Astrocyte of the spinal cord (primary cell): ENCODE measurements around the gene OSBPL8.

Source experiments
- DNase-seq: peaks from one replicate; pipeline ENCODE4 v3.0.0; 2011; ENCODE audit warnings: low read depth, low spot score
- H3K4me3 ChIP-seq: 2 replicates; pipeline ENCODE4 v1.5.1; 2011; ENCODE audit warnings: low read depth, mild to moderate bottlenecking, low read length, moderate library complexity
- in situ Hi-C: cut with HindIII; loops from 2 replicates; pipeline ENCODE4 v1.10.0; 2017; ENCODE audit warnings: low sequenced_read_pairs
- TF ChIP-seq, protein P1 (sequence below): IDR thresholded peaks from 2 replicates; pipeline ENCODE4 v1.5.1; 2012; ENCODE audit warnings: low read depth, mild to moderate bottlenecking, low read length, inconsistent platforms

OSBPL8 gene

DNA sequence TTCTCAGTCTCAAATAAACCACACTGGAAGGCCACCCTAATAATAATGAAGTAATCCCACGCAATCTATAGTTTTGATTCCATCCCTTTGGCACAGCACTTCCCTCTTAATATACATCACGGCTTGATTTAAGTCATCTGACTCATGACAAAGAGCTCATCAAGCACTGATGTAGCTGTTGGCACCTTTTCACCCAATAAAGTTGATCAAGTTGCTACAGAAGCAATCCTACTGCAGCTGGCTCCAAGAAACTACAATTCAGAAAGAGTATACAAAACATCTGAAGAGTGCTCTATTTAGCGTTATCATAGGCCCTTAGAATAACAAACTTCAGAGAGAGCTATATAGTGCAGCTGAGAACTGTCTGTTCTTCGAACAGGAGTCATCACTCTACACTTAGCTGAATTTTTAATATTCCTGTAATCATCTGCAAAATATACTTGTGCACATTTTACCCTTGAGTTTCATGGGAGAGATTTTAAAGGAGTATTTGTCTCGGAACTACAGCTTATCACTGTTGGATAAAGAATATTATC, 94.9 kb downstream of the OSBPL8 start:
- in situ Hi-C loops = no loop called here
- TF ChIP-seq, protein P1, sequence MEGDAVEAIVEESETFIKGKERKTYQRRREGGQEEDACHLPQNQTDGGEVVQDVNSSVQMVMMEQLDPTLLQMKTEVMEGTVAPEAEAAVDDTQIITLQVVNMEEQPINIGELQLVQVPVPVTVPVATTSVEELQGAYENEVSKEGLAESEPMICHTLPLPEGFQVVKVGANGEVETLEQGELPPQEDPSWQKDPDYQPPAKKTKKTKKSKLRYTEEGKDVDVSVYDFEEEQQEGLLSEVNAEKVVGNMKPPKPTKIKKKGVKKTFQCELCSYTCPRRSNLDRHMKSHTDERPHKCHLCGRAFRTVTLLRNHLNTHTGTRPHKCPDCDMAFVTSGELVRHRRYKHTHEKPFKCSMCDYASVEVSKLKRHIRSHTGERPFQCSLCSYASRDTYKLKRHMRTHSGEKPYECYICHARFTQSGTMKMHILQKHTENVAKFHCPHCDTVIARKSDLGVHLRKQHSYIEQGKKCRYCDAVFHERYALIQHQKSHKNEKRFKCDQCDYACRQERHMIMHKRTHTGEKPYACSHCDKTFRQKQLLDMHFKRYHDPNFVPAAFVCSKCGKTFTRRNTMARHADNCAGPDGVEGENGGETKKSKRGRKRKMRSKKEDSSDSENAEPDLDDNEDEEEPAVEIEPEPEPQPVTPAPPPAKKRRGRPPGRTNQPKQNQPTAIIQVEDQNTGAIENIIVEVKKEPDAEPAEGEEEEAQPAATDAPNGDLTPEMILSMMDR = no peak
- no peak for DNase-seq
- H3K4me3 ChIP-seq = no peak overlapping the region

GRCh38 chr12:76462668-76463224, 96.8 kb downstream of the OSBPL8 start:
- no peak for DNase-seq
- TF ChIP-seq, protein P1 = no peak
- no peak overlapping the region for H3K4me3 ChIP-seq
- in situ Hi-C loops = no loop called here

DNA sequence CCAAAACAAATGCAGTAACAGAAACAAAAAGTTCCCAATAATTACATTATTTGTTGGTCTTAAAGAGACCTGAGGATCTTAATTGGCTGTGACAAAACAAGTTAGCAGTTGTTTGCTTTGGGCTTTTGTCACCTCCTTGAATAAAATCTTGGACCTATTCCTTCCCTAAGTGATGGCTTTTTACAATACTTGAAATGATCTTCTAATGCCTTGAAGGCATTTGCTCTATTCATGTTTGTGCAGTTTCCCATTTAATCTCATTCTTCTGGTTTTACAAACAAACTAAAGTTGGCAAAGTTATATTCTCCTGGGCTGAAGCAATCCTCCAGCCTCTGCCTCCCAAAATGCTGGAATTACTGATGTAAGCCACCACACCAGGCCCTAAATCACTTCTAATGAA, 98.8 kb downstream of the OSBPL8 start:
- TF ChIP-seq, protein P1 = no peak
- H3K4me3 ChIP-seq = no peak overlapping the region
- DNase-seq = no peak
- in situ Hi-C loops = no loop called here

GRCh38 chr12:76457818-76458217, 101.8 kb downstream of the OSBPL8 start:
- H3K4me3 ChIP-seq = no peak overlapping the region
- in situ Hi-C loops = no loop called here
- no peak for DNase-seq
- TF ChIP-seq, protein P1 = no peak

- in situ Hi-C loops = no loop called here
- no peak overlapping the region for H3K4me3 ChIP-seq
- no peak for DNase-seq
- TF ChIP-seq, protein P1 = no peak
Observed at GRCh38 chr12:76457010-76457409, 102.6 kb downstream of the OSBPL8 start.

DNA sequence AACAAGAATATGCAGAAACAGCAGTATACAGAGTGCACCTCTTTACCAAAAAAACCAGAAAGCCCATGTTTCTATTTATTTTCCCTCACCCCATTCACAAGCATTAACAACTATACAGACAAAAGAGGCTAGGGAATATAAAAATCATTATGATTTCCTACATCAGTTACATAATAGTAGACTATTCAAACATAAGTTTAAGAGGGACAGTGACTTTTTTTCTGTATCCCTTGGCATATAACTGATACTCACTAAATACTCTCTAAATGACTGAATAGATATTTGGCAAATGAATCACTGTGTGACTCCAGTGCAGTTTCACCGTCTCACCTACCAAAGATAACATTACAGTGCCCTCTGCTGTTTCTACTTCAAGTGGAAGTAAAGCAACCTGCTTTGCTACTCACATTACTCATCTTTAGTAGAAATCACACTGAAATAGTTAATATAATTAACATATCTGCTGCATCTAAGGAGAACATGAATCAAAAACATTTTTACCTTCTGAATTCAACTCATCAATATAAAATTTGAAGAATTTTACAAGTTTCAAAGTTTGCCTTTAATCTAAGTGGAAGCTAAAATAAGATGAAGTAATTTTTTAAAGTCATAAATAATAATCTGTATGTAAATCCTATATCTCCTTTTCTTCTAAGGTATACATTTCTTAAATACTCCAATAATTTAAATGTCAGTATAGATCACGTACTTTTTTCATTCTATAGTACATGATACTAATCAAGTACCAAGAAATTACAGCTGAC, 103.8 kb downstream of the OSBPL8 start:
- DNase-seq = peak; percentile 90
- in situ Hi-C loops = no loop called here
- TF ChIP-seq, protein P1 = peak; percentile 67
- no peak overlapping the region for H3K4me3 ChIP-seq
